Measurements from ENCODE around the gene MC4R. TPM values are rescaled to one million over a fixed set of nuclear protein-coding genes. Genes with fewer than 3 reads are reported as not detected.

The MC4R gene
- total RNA-seq: not detected in 2 replicates

GRCh38 chr18:60372596-60372995 lies at the start of gene MC4R:
Gene MC4R, minus strand, starts transcription at chr18:60372775. Its CDS starts 426 bp downstream, at chr18:60372349.

